OCI-M1 (cell line): Measurements from ENCODE around the gene MT1B.
"Not testable (repeated sequence)": the region's sequence is repeated elsewhere in the genome, so short reads cannot be mapped to it uniquely, and the experiment has no call there.

Source experiments
- DNase-seq: peaks from one replicate; lab custom pipeline; 2025; lab: John Stamatoyannopoulos, UW

Gene MT1B

GRCh38 chr16:56620339-56620897 lies 31.3 kb upstream of the MT1B start:
- no peak for DNase-seq

GRCh38 chr16:56621665-56622445 lies 29.8 kb upstream of the MT1B start:
- not testable (repeated sequence) for DNase-seq

GRCh38 chr16:56623184-56623583 lies 28.5 kb upstream of the MT1B start:
- not testable (repeated sequence) for DNase-seq

GRCh38 chr16:56623637-56624036 lies 28.0 kb upstream of the MT1B start:
- DNase-seq = no peak

- no peak for DNase-seq
These were observed 26.3 kb upstream of the MT1B start, which contains the start of gene MT1E for GRCh38 chr16:56625140-56625942. Gene MT1E (plus strand): TSS chr16:56625781. CDS start chr16:56625852, 71 bp downstream.

GRCh38 chr16:56625943-56626654 lies 25.6 kb upstream of the MT1B start:
- DNase-seq = no peak

GRCh38 chr16:56626685-56627084 lies 25.0 kb upstream of the MT1B start:
- DNase-seq = no peak

- DNase-seq = peak; percentile 2
These were observed 23.0 kb upstream of the MT1B start for GRCh38 chr16:56628486-56629350.

- peak; percentile 4 for DNase-seq
These were observed 22.2 kb upstream of the MT1B start for GRCh38 chr16:56629531-56629930.

GRCh38 chr16:56630134-56630533 lies 21.6 kb upstream of the MT1B start:
- no peak for DNase-seq

GRCh38 chr16:56631197-56631596 lies 20.5 kb upstream of the MT1B start:
- DNase-seq = no peak

- DNase-seq = no peak
These were observed 19.9 kb upstream of the MT1B start for GRCh38 chr16:56631832-56632155.

- DNase-seq = no peak
These were observed 19.4 kb upstream of the MT1B start, which contains the start of gene MT1M for GRCh38 chr16:56632156-56632847. Gene MT1M (plus strand): TSS chr16:56632659. CDS start chr16:56632732, 73 bp downstream.

GRCh38 chr16:56632848-56633365 lies 18.8 kb upstream of the MT1B start:
- no peak for DNase-seq

GRCh38 chr16:56633535-56633934 lies 18.2 kb upstream of the MT1B start:
- no peak for DNase-seq

- no peak for DNase-seq
These were observed 16.8 kb upstream of the MT1B start for GRCh38 chr16:56634715-56635440.

- DNase-seq = no peak
These were observed 16.2 kb upstream of the MT1B start for GRCh38 chr16:56635441-56635967.

GRCh38 chr16:56636616-56637413 lies 14.9 kb upstream of the MT1B start:
- DNase-seq = no peak
